ENCODE data around the gene MANEAL.

The MANEAL gene, protein sequence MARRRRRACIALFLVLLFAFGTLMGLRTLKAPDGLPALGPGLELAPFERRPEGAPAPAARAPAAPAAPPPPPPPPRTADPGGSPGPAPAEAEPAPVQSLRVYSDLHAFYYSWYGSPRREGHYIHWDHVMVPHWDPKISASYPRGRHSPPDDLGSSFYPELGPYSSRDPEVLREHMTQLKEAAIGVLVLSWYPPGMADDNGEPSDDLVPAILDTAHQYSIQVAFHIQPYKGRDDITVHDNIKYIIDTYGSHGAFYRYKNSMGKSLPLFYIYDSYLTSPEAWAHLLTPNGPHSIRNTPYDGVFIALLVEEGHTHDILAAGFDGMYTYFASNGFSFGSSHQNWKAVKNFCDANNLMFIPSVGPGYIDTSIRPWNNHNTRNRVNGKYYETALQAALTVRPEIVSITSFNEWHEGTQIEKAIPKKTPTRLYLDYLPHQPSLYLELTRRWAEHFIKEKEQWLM

GRCh38 chr1:37793773-37794371 is at the start of gene MANEAL:
Gene MANEAL (plus strand): TSS chr1:37793847. CDS start chr1:37794183, 336 bp downstream.
- peaks cover 4% of the 10 kb centered on the region for H3K36me3 Mint-ChIP-seq (ENCODE audit: insufficient read depth)
- peak; percentile 73 for ATAC-seq (replicated peaks; ENCODE audit: extremely low read depth, poor library complexity, severe bottlenecking)
- H3K27me3 Mint-ChIP-seq, result peaks cover 7% of the 10 kb centered on the region
- H3K4me3 Mint-ChIP-seq, result peak within 1 kb of the TSS; percentile 86
- H3K27ac Mint-ChIP-seq (ENCODE audit: low read depth), result peak within 1 kb of the TSS; percentile 58
- peaks cover 21% of the 10 kb centered on the region for H3K4me1 Mint-ChIP-seq
- no peaks in the 10 kb centered on the region for H3K9me3 Mint-ChIP-seq
- DNase-seq (ENCODE audit: low spot score in 2 of 2), result no peak

- Mint-ChIP-seq H3K4me1 (no peaks in the 10 kb centered on the region), H3K4me3 (no peak overlapping the region), H3K36me3 (ENCODE audit: insufficient read depth) (no peaks in the 10 kb centered on the region), H3K27me3 (peaks cover 74% of the 10 kb centered on the region), H3K27ac (ENCODE audit: low read depth) (no peak overlapping the region), H3K9me3 (no peaks in the 10 kb centered on the region)
- DNase-seq (ENCODE audit: low spot score in 2 of 2) (no peak), ATAC-seq (replicated peaks; ENCODE audit: extremely low read depth, poor library complexity, severe bottlenecking) (no peak)
Observed at GRCh38 chr1:37746806-37747205, 46.8 kb upstream of the MANEAL start.

DNA sequence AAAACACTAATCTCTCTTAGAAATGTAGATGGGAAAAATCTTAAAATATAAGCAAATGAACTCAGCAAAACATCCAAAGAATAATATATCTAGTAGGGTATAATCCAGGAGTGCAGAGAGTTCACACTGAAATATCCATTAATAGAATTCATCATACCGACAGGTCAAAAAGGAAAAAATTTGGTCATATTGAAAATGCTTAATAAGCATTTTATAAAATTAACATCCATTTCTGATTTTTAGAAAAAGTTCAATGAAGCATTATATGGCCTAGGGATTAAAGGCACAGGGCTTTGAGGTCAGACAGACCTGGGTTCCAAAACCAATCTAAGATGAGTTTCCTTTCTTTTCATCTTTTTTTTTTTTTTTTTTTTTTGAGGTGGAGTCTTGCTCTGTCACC is 45.1 kb upstream of the MANEAL start:
- peaks cover 65% of the 10 kb centered on the region for H3K27me3 Mint-ChIP-seq
- H3K27ac Mint-ChIP-seq (ENCODE audit: low read depth), result no peak overlapping the region
- H3K36me3 Mint-ChIP-seq (ENCODE audit: insufficient read depth), result no peaks in the 10 kb centered on the region

DNA sequence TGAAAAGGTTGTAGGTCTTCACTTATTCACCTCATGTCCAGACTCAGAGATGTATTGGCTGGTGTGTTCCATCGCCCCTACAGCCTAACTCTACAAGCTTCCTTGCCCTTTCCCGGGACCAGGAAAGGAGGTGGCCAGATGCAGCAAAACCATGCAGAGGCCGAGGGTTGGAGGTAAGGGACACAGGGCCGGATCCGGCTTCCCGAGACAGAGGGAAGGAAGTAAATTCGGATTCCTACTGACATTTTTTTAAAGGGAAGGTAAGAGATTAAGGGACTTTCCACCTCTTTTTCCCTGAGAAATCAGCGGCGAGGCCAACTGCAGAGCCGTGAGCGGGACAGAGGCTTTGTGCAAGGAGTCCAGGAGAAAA is 41.4 kb upstream of the MANEAL start:
- Mint-ChIP-seq H3K9me3 (no peaks in the 10 kb centered on the region), H3K27ac (ENCODE audit: low read depth) (no peak overlapping the region), H3K4me1 (no peaks in the 10 kb centered on the region), H3K27me3 (peaks cover 38% of the 10 kb centered on the region), H3K4me3 (peak overlapping the region; percentile 69), H3K36me3 (ENCODE audit: insufficient read depth) (no peaks in the 10 kb centered on the region)
- no peak for ATAC-seq (replicated peaks; ENCODE audit: extremely low read depth, poor library complexity, severe bottlenecking)
- no peak for DNase-seq (ENCODE audit: low spot score in 2 of 2)

More for the DNA sequence above, 45.1 kb upstream of the MANEAL start:
- ATAC-seq (replicated peaks; ENCODE audit: extremely low read depth, poor library complexity, severe bottlenecking) (no peak), DNase-seq (ENCODE audit: low spot score in 2 of 2) (no peak)
- no peak overlapping the region for H3K4me3 Mint-ChIP-seq
- H3K9me3 Mint-ChIP-seq, result no peaks in the 10 kb centered on the region
- no peaks in the 10 kb centered on the region for H3K4me1 Mint-ChIP-seq

DNA sequence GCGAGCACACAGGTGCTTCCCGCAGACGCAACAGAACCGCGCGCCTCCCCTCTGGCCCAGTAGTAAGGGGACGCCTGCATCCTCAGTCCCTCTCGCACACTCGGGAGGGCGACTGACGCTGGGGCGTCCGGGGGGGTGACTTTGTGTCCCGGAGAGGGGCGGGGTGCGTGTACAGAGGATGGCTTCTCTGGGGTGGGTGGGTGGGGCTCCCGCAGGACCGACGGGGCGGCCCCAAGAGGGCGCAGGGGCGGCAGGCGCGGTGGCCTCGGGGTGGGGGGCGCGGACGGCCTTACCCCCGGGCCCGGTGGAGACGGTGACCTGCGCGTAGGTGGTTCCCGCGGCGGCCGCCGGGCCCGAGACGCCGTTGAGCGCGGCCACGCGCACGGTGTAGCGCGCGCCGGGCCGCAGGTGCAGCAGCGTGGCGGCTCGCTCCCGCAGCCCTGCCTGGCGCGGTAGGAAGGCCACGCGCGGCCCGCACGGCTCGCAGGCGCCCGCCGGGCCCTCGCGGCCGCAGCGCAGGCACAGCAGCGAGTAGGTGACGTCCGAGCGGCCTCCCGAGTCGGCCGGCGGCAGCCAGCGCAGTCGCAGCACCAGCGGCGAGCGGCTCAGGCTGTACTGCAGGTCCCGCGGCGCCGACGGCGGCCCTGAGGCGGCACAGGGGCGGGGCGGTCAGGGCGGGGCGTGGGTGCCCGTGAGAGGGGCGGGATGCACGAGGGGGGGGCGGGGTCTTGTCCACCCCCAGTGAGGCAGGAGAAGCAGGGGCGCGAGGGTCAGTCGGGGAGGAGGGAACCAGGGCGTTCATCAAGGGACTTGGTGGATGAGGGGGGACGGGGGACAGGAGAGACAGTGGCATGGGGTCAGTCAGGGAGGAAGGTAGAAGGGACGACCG is 40.8 kb upstream of the MANEAL start:
- H3K27ac Mint-ChIP-seq (ENCODE audit: low read depth), result no peak overlapping the region

GRCh38 chr1:37753473-37754321 is 40.0 kb upstream of the MANEAL start:
- DNase-seq (ENCODE audit: low spot score in 2 of 2), result no peak
- ATAC-seq (replicated peaks; ENCODE audit: extremely low read depth, poor library complexity, severe bottlenecking), result no peak
- Mint-ChIP-seq H3K9me3 (no peaks in the 10 kb centered on the region), H3K27ac (ENCODE audit: low read depth) (no peak overlapping the region), H3K27me3 (peaks cover 32% of the 10 kb centered on the region), H3K36me3 (ENCODE audit: insufficient read depth) (no peaks in the 10 kb centered on the region), H3K4me3 (peak overlapping the region; percentile 53), H3K4me1 (no peaks in the 10 kb centered on the region)

More for the DNA sequence above, 40.8 kb upstream of the MANEAL start:
- no peaks in the 10 kb centered on the region for H3K4me1 Mint-ChIP-seq
- H3K27me3 Mint-ChIP-seq, result peaks cover 32% of the 10 kb centered on the region
- H3K9me3 Mint-ChIP-seq, result no peaks in the 10 kb centered on the region
- H3K4me3 Mint-ChIP-seq, result peak overlapping the region; percentile 69
- DNase-seq (ENCODE audit: low spot score in 2 of 2), result no peak
- ATAC-seq (replicated peaks; ENCODE audit: extremely low read depth, poor library complexity, severe bottlenecking), result no peak
- no peaks in the 10 kb centered on the region for H3K36me3 Mint-ChIP-seq (ENCODE audit: insufficient read depth)

GRCh38 chr1:37755290-37755689 is 38.4 kb upstream of the MANEAL start:
- no peaks in the 10 kb centered on the region for H3K4me1 Mint-ChIP-seq
- H3K27me3 Mint-ChIP-seq, result peaks cover 22% of the 10 kb centered on the region
- H3K27ac Mint-ChIP-seq (ENCODE audit: low read depth), result no peak overlapping the region
- no peaks in the 10 kb centered on the region for H3K9me3 Mint-ChIP-seq
- H3K4me3 Mint-ChIP-seq, result no peak overlapping the region
- no peak for DNase-seq (ENCODE audit: low spot score in 2 of 2)
- no peaks in the 10 kb centered on the region for H3K36me3 Mint-ChIP-seq (ENCODE audit: insufficient read depth)
- no peak for ATAC-seq (replicated peaks; ENCODE audit: extremely low read depth, poor library complexity, severe bottlenecking)

DNA sequence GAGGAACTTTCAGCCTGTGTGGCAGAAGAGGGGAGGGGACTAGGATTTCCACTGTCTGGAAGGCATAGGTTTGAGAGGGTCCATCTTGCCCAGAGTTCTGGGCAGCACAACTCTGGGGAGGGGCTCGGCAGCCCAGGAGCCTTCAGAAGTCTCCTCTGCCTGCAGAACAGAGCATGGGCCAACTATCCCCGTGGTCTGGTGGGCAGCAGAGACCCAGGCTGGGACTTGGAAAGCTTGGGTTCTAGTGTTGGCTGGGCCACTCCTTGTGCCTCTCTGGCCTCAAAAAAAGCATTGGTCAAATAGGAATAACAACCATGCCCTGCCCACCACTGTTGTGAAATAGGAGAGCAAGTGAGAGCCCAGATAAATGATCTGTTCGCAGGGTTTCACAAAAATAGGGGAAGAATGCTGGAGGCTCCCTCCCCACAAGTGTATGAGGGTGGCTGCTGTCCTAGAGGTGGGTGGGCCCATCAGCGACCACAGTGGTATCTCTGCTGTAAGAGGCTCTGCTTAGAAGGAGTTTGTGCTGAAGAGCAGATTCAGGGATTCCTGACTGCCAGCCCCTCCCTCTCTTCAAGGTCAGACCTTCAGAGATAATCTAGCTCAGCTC is 37.6 kb upstream of the MANEAL start:
- Mint-ChIP-seq H3K9me3 (no peaks in the 10 kb centered on the region), H3K4me1 (no peaks in the 10 kb centered on the region), H3K27me3 (peaks cover 15% of the 10 kb centered on the region), H3K4me3 (no peak overlapping the region), H3K36me3 (ENCODE audit: insufficient read depth) (no peaks in the 10 kb centered on the region), H3K27ac (ENCODE audit: low read depth) (no peak overlapping the region)
- no peak for DNase-seq (ENCODE audit: low spot score in 2 of 2)
- no peak for ATAC-seq (replicated peaks; ENCODE audit: extremely low read depth, poor library complexity, severe bottlenecking)

GRCh38 chr1:37759451-37759850 is 34.2 kb upstream of the MANEAL start:
- H3K4me1 Mint-ChIP-seq, result peaks cover 1% of the 10 kb centered on the region
- H3K9me3 Mint-ChIP-seq, result peaks cover 1% of the 10 kb centered on the region
- H3K27me3 Mint-ChIP-seq, result peaks cover 25% of the 10 kb centered on the region
- H3K27ac Mint-ChIP-seq (ENCODE audit: low read depth), result no peak overlapping the region
- no peaks in the 10 kb centered on the region for H3K36me3 Mint-ChIP-seq (ENCODE audit: insufficient read depth)
- H3K4me3 Mint-ChIP-seq, result no peak overlapping the region
- ATAC-seq (replicated peaks; ENCODE audit: extremely low read depth, poor library complexity, severe bottlenecking) (no peak), DNase-seq (ENCODE audit: low spot score in 2 of 2) (no peak)

DNA sequence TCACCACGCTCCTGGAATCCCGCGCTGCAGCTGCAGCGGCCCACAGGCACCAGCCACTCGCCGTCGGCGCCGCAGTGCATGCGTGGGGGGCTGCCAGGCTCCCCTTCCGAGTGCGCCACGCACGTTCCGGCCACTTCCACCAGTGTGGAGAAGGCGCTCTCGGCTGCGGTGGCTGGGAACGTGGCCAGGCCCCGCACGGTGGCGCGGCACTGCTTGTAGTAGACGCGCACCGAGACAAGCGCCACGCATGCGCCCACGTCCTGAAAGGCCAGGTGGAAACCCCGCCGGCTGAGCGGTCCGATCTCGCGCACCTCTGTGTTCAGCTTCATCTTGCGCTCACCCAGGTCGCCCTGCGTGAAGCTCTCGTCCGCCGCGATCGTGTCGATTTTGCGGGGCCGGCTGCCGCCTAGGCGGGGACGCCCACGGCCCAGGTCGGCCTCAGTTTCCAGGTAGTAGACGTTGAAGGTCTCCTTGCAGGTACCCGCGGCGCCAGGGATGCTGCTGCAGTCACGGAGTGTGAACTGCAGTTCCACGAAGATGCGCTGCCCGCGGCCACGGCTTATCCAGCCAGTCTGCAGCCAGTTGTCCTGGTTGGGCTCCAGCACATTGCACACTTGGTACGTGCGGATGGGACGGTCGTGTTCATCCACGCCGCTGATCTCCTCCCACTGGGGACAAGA is 32.1 kb upstream of the MANEAL start:
- peaks cover 46% of the 10 kb centered on the region for H3K27me3 Mint-ChIP-seq
- H3K4me3 Mint-ChIP-seq, result no peak overlapping the region
- peaks cover 6% of the 10 kb centered on the region for H3K9me3 Mint-ChIP-seq
- H3K36me3 Mint-ChIP-seq (ENCODE audit: insufficient read depth), result peaks cover 2% of the 10 kb centered on the region
- H3K27ac Mint-ChIP-seq (ENCODE audit: low read depth), result no peak overlapping the region
- ATAC-seq (replicated peaks; ENCODE audit: extremely low read depth, poor library complexity, severe bottlenecking) (no peak), DNase-seq (ENCODE audit: low spot score in 2 of 2) (no peak)
- H3K4me1 Mint-ChIP-seq, result peaks cover 9% of the 10 kb centered on the region

DNA sequence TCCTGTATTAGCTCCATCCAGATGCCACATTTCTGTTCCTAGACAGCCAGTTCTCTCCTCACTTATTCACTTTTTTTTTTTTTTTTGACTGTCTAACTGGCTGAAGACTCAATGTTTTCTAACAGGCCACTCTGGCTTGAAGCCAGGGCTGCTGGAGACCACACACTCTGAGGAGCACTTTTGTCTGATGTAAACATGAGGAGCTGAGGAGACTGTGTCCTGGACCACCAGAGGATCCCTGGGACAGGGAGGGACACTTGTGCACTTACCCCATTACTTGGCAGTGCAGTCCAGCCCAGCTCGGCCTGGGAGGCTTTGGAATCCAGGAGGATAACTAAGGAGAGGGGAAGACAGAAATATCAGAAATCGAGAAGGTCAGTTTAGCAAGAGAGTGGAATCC is 31.1 kb upstream of the MANEAL start:
- peaks cover 9% of the 10 kb centered on the region for H3K4me1 Mint-ChIP-seq
- H3K27me3 Mint-ChIP-seq, result peaks cover 55% of the 10 kb centered on the region
- H3K27ac Mint-ChIP-seq (ENCODE audit: low read depth), result no peak overlapping the region
- no peak for ATAC-seq (replicated peaks; ENCODE audit: extremely low read depth, poor library complexity, severe bottlenecking)
- H3K36me3 Mint-ChIP-seq (ENCODE audit: insufficient read depth), result peaks cover 2% of the 10 kb centered on the region
- H3K9me3 Mint-ChIP-seq, result peaks cover 6% of the 10 kb centered on the region
- no peak overlapping the region for H3K4me3 Mint-ChIP-seq
- DNase-seq (ENCODE audit: low spot score in 2 of 2), result no peak

Measured in central memory CD8-positive, alpha-beta T cell (primary cell).